Cardiac muscle cell (in vitro differentiated cells and primary cell): Measurements from ENCODE around the gene FCER2. TPM values are rescaled to one million over a fixed set of nuclear protein-coding genes. Genes with fewer than 3 reads are reported as not detected.

Source experiments
- DNase-seq, 2 donors: peaks; one replicate each; pipeline versions ENCODE4 v3.0.0 to v3.0.0-alpha.2; 2010 to 2017; ENCODE audit warnings: low read depth in 1 of 2, low spot score in 1 of 2
- H3K27ac ChIP-seq: fragments of 200-600 bp; sonication (generic); 2 replicates; pipeline ENCODE4 v1.5.1; 2016
- H3K27me3 ChIP-seq: fragments of 200-600 bp; sonication (generic); 2 replicates; pipeline ENCODE4 v1.6.0; 2016; ENCODE audit warnings: control low read depth
- H3K36me3 ChIP-seq: fragments of 200-600 bp; sonication (generic); 2 replicates; pipeline ENCODE4 v1.5.1; 2016; ENCODE audit warnings: control low read depth
- H3K4me1 ChIP-seq: fragments of 200-600 bp; sonication (generic); 2 replicates; pipeline ENCODE4 v1.8.1; 2017; ENCODE audit warnings: low read depth, mild to moderate bottlenecking, mixed run types
- H3K4me3 ChIP-seq: fragments of 200-600 bp; sonication (generic); 2 replicates; pipeline ENCODE4 v1.5.1; 2016; ENCODE audit warnings: mild to moderate bottlenecking
- H3K9me3 ChIP-seq: fragments of 200-600 bp; sonication (generic); 2 replicates; pipeline ENCODE4 v1.5.1; 2017; ENCODE audit warnings: low read depth, mild to moderate bottlenecking, control low read depth
- polyA plus RNA-seq: library from polyadenylated mRNA; unstranded; fragments of >200 nt; fragmentation: Nextera tagmentation; extraction: Ambion mirVana; gene quantifications from 2 replicates; pipeline ENCODE4 v1.2.1, GENCODE V29; 2016
- total RNA-seq: library from RNA; depleted of rRNA; stranded (reverse); fragments of >200 nt; gene quantifications from 2 replicates; pipeline ENCODE4 v1.2.3, GENCODE V29; 2016
- TF ChIP-seq, protein P1 (sequence below): IDR thresholded peaks from 2 replicates; pipeline ENCODE4 v1.5.1; 2012; ENCODE audit warnings: low read depth, mild to moderate bottlenecking, low read length

The FCER2 gene
- total and polyA plus RNA-seq, 2 experiments from 2014 or later: not detected

DNA sequence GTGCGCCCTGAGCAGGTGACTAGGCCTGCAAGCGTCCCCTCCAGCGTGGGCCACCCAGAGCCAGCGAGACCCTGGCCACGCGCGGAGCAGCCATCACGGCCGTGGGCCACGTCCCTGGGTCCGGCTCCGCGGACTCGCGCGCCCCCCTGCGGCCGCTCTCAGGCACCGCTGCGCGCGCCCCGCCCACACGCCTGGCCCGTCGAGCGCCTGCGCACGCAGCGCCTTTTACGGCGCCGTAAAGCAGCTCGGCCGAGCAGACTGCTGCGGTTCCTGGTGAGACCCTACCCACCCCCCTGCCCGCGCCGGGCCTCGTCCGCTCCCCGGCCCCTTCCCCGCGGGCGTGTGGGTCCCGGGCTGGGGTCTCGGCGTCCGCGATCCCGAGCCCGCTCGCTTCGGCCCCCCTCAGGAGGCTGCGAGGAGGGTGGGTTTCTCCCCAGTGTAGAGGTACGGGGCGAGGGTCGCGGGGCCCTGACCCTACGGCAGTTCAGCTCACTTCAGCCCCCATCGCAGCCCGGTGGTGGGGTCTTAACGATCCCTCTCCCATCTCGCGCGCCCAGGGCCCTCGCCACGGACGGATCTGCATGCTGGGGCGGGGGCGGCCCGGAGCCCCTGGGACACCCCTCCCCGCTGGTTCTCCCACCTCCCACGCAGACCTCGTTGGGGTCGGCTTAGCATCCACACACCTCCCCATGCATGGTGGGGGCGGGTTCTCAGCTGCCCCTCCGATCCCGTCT lies 21.2 kb downstream of the FCER2 start, which contains the start of gene TRAPPC5:
Gene TRAPPC5 (plus strand): TSS at position 228 of the 734 bp plus-strand sequence. CDS start 1,421 bp downstream, outside the sequence.
- H3K9me3 ChIP-seq: no peaks in the 10 kb centered on the region
- H3K36me3 ChIP-seq: peaks cover 6% of the 10 kb centered on the region
- peak within 1 kb of the TSS; percentile 9 for H3K27ac ChIP-seq
- DNase-seq: peak; percentile 85 to 94
- peak within 1 kb of the TSS; percentile 70 for H3K4me3 ChIP-seq
- TF ChIP-seq, protein P1, sequence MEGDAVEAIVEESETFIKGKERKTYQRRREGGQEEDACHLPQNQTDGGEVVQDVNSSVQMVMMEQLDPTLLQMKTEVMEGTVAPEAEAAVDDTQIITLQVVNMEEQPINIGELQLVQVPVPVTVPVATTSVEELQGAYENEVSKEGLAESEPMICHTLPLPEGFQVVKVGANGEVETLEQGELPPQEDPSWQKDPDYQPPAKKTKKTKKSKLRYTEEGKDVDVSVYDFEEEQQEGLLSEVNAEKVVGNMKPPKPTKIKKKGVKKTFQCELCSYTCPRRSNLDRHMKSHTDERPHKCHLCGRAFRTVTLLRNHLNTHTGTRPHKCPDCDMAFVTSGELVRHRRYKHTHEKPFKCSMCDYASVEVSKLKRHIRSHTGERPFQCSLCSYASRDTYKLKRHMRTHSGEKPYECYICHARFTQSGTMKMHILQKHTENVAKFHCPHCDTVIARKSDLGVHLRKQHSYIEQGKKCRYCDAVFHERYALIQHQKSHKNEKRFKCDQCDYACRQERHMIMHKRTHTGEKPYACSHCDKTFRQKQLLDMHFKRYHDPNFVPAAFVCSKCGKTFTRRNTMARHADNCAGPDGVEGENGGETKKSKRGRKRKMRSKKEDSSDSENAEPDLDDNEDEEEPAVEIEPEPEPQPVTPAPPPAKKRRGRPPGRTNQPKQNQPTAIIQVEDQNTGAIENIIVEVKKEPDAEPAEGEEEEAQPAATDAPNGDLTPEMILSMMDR: peak; percentile 70
- H3K27me3 ChIP-seq: peaks cover 14% of the 10 kb centered on the region
- no peaks in the 10 kb centered on the region for H3K4me1 ChIP-seq

DNA sequence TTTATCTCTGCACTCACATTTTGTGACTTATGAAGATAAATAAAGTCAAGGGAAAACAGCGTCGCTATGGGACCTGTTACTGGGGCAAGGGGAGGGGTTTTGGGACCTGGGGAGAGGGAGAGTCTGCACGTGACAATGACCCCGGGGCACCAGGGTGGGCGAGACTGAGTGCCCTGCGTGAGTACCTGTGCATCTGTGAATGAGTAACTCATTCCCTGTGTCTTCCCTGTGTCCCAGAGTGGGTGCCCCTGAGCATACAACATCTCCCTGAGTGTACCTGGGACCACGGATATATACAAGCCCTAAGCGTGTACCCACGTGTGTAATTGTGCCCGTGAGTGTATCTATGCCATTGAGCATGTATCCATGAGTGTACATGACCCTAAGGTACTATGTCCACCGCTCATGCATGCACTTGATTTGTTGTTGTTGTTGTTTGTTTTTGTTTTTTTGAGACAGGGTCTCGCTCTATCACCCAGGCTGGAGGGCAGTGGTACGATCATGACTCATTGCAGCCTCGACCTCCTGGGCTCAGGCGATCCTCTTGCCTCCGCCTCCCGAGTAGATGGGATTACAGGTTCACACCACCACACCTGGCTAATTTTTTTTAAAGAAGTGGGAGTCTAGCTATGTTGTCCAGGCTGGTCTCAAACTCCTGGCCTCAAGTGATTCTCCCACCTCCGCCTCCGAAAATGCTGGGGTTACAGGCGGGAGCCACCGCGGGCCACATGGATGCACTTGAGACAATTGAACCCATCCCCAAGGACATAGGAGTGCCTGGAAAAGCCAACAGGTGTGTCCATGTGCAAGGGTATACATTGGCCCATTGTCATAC lies 21.9 kb downstream of the FCER2 start:
- Histone ChIP-seq H3K4me3 (peak overlapping the region; percentile 70), H3K4me1 (no peaks in the 10 kb centered on the region), H3K9me3 (no peaks in the 10 kb centered on the region), H3K36me3 (peaks cover 6% of the 10 kb centered on the region), H3K27ac (no peak overlapping the region), H3K27me3 (peaks cover 14% of the 10 kb centered on the region)
- DNase-seq: no peak
- TF ChIP-seq, protein P1: no peak

DNA sequence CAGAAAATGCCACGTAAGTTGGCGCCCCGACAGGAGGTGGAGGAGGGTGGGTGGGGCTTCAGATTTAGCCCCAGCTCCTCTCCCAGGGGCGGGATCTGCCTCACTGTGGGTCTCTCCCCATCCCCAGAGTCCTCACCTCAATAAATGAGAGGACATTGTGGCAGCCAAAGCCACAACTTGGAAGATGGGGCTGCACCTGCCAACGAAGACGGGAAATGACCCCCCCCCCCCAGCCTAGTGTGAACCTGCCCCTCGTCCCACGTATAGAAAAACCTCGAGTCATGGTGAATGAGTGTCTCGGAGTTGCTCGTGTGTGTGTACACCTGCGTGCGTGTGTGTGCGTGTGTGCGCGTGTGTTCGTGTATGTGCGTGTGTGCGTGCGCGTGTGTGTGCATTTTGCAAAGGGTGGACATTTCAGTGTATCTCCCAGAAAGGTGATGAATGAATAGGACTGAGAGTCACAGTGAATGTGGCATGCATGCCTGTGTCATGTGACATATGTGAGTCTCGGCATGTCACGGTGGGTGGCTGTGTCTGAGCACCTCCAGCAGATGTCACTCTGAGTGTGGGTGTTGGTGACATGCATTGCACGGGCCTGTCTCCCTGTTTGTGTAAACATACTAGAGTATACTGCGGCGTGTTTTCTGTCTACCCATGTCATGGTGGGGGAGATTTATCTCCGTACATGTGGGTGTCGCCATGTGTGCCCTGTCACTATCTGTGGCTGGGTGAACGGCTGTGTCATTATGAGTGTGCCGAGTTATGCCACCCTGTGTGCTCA lies 22.8 kb downstream of the FCER2 start:
- no peaks in the 10 kb centered on the region for H3K9me3 ChIP-seq
- H3K4me3 ChIP-seq: no peak overlapping the region
- H3K27me3 ChIP-seq: peaks cover 14% of the 10 kb centered on the region
- DNase-seq: no peak
- no peak overlapping the region for H3K27ac ChIP-seq
- H3K4me1 ChIP-seq: no peaks in the 10 kb centered on the region
- peaks cover 4% of the 10 kb centered on the region for H3K36me3 ChIP-seq
- TF ChIP-seq, protein P1: no peak

DNA sequence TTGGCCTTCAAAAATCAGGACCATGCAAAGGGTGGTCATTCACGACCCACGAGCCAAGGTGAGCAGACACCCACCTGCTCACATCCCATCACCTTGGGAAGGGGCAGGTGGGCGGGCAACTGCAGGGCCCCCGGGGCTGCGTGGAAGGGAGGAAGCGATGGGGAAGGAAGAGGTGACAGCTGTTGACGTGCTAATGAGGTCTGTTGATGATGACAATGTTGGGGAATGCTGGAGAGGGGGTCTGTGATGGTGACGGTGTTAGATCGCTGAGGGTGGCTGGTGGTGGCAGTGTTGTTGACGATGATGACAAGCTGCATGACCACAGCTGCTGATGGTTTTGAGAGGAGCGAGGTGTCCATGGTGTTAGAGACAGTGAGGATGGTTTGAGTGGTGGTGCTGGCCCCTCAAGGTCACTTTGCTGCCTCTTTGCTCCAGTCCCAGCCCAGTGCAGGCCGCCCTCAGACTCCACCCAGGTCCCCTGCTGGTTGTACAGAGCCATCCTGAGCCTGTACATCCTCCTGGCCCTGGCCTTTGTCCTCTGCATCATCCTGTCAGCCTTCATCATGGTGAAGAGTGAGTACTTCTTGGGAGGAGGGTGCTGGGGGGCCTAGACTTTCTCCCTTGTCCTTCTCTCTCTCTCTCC lies 24.1 kb downstream of the FCER2 start:
- Histone ChIP-seq H3K36me3 (peaks cover 3% of the 10 kb centered on the region), H3K27ac (no peak overlapping the region), H3K4me3 (no peak overlapping the region), H3K9me3 (no peaks in the 10 kb centered on the region), H3K27me3 (peaks cover 18% of the 10 kb centered on the region), H3K4me1 (no peaks in the 10 kb centered on the region)
- no peak for DNase-seq
- TF ChIP-seq, protein P1: no peak

DNA sequence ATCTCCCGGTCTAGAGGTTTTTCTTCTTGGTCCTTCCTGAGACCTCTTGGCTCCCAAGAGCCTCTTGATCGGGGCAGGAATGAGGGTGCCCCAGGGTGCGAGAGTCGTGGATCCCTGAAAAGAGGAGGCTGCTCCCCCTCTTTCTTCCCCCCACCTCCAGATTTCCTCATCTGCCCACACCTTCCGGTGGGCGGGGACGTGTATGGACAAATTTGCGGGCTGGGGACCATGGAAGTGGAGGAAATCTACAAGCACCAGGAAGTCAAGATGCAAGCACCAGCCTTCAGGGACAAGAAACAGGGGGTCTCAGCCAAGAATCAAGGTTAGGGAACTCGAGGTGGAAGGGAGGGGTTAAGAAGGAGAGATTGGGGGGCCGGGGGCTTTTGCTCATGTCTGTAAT lies 25.1 kb downstream of the FCER2 start, which contains the start of gene MCEMP1:
Gene MCEMP1 (plus strand): TSS at position 237 of the 400 bp plus-strand sequence. CDS start 31 bp downstream, at position 268.
- no peak within 1 kb of the TSS for H3K27ac ChIP-seq
- H3K27me3 ChIP-seq: peaks cover 28% of the 10 kb centered on the region
- no peak for DNase-seq
- H3K36me3 ChIP-seq: no peaks in the 10 kb centered on the region
- H3K4me1 ChIP-seq: no peaks in the 10 kb centered on the region
- no peak within 1 kb of the TSS for H3K4me3 ChIP-seq
- TF ChIP-seq, protein P1: no peak
- no peaks in the 10 kb centered on the region for H3K9me3 ChIP-seq
